Stomach (tissue), 9 donors: ENCODE data around the gene PRKG1. TPM values are rescaled to one million over a fixed set of nuclear protein-coding genes. Genes with fewer than 3 reads are reported as not detected.

ENCODE experiments used
- DNase-seq, 2 donors: peaks; one replicate each; pipeline versions ENCODE4 v3.0.0 to v3.0.0-alpha.2; 2013 to 2019
- H3K27ac ChIP-seq, 5 donors: fragments of 200-600 bp in 4 of 5; sonication (generic) in 4 of 5; one replicate each; pipeline ENCODE4 v1.5.1; 2013 to 2019; ENCODE audit warnings: mild to moderate bottlenecking in 1 of 5, moderate library complexity in 1 of 5
- H3K27me3 ChIP-seq, 3 donors: fragments of 200-600 bp; sonication (generic); one replicate each; pipeline ENCODE4 v1.5.1; 2017 to 2019; ENCODE audit warnings: mixed run types in 1 of 3
- H3K36me3 ChIP-seq, 4 donors: fragments of 200-600 bp; sonication (generic); 1 replicate in 3 of 4; 2 replicates in 1 of 4; pipeline ENCODE4 v1.5.1; 2016 to 2019
- H3K4me1 ChIP-seq, 4 donors: fragments of 200-600 bp; sonication (generic); one replicate each; pipeline ENCODE4 v1.5.1; 2016 to 2019
- H3K4me3 ChIP-seq, 4 donors: fragments of 200-600 bp; sonication (generic) in 3 of 4; one replicate each; pipeline ENCODE4 v1.5.1; 2016 to 2019; ENCODE audit warnings: mild to moderate bottlenecking in 1 of 4
- H3K9me3 ChIP-seq, 4 donors: fragments of 200-600 bp; sonication (generic); one replicate each; pipeline ENCODE4 v1.5.1; 2016 to 2019
- EP300 ChIP-seq: sonication (generic); formaldehyde crosslinking; IDR thresholded peaks from one replicate; pipeline ENCODE4 v1.6.1; 2017; ENCODE audit warnings: antibody characterized with exemption
- POLR2A ChIP-seq, 4 donors: fragments of 450-650 bp; IDR thresholded peaks; one replicate each; pipeline ENCODE4 v1.6.1; 2016; ENCODE audit warnings: antibody characterized with exemption in 4 of 4, control low read depth in 2 of 4, mild to moderate bottlenecking in 1 of 4, moderate library complexity in 1 of 4
- POLR2AphosphoS5 ChIP-seq, 3 donors: sonication (generic); formaldehyde crosslinking; IDR thresholded peaks; one replicate each; pipeline ENCODE4 v1.6.1; 2016; ENCODE audit warnings: antibody characterized with exemption in 3 of 3
- WGBS, 5 donors: extraction: QIAGEN DNeasy Blood & Tissue Kit in 3 of 5; methylation state at CpG; one replicate each; pipeline versions ENCODE4 v1.1.5 to v1.1.7; 2013 to 2018; 5-methylcytosine and 5-hydroxymethylcytosine counted together
- intact Hi-C: fragments of 100-400 bp; cut with DNase I; formaldehyde crosslinking; loops from one replicate; pipeline ENCODE4 v1.15.1; 2023; ENCODE audit warnings: low total_unique reads
- polyA plus RNA-seq, 3 donors: library from polyadenylated mRNA; stranded (reverse); fragments of 200-250 nt; gene quantifications; one replicate each; pipeline ENCODE4 v1.2.3, GENCODE V29; 2013
- total RNA-seq, 5 donors: library from RNA; depleted of rRNA; stranded (reverse); fragments of >200 nt; gene quantifications; one replicate each; pipeline versions ENCODE4 v1.1.0 to v1.2.3, GENCODE V29; 2014 to 2016
- TF ChIP-seq, protein P1 (sequence below), 7 experiments: fragments of 450-650 bp in 4 of 7; fragments of 200-600 bp in 3 of 7; sonication (generic) in 3 of 7; IDR thresholded peaks; one replicate each; pipeline ENCODE4 v1.5.1; 2016 to 2019; ENCODE audit warnings: antibody characterized with exemption in 7 of 7, control low read depth in 2 of 7, mild to moderate bottlenecking in 1 of 7
- donor health status: healthy with polysubstance abuse.
- donor health status: Bipolar disorder and iron deficiency.
- donor health status: healthy.

PRKG1 gene
- total and polyA plus RNA-seq, 8 donors = 1.5 to 89.2 (median 14.3) TPM

DNA sequence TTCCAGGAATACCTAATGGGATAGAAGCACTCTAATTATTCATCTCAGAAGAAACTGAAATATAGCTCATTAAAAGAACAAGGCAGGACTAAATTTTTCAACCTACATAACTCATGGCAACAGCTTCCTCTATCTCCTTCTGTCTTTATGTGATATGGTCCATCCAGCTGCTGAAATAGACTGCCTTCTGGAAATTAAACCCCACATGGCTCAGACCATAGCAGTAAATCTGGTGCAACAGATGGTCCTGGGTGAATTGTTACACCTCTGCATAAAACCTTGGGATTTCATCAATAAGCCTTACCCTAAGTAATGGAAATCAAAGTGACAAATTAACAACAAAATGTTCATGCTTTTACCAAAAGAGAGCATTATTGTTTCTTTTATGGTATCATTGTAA, 830.7 kb downstream of the PRKG1 start:
- no peak overlapping the region for H3K4me3 ChIP-seq
- intact Hi-C loops = no loop called here
- TF ChIP-seq EP300 = no peak
- TF ChIP-seq POLR2AphosphoS5 (IDR thresholded peaks at IDR 0.05) = no peak
- TF ChIP-seq POLR2A (IDR thresholded peaks at IDR 0.05) = no peak
- TF ChIP-seq, protein P1, sequence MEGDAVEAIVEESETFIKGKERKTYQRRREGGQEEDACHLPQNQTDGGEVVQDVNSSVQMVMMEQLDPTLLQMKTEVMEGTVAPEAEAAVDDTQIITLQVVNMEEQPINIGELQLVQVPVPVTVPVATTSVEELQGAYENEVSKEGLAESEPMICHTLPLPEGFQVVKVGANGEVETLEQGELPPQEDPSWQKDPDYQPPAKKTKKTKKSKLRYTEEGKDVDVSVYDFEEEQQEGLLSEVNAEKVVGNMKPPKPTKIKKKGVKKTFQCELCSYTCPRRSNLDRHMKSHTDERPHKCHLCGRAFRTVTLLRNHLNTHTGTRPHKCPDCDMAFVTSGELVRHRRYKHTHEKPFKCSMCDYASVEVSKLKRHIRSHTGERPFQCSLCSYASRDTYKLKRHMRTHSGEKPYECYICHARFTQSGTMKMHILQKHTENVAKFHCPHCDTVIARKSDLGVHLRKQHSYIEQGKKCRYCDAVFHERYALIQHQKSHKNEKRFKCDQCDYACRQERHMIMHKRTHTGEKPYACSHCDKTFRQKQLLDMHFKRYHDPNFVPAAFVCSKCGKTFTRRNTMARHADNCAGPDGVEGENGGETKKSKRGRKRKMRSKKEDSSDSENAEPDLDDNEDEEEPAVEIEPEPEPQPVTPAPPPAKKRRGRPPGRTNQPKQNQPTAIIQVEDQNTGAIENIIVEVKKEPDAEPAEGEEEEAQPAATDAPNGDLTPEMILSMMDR (IDR thresholded peaks at IDR 0.05) = no peak

DNA sequence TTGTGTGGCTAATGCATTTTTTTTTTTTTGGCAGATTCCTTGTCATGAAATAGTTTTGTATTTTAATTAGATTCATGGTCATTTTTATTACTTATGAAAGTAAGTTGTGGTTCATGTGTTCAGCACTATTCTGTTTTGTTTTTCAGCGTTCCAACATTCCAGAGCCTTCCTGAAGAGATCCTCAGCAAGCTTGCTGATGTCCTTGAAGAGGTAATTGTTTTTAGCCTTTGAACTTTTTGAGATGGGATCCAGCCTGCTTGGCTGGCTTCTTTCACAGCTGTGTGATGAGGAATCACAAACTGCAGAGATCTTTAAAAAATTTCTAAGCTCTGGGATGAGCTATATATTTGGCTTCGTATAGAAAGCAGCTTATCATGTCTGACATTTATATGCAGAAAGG, 833.1 kb downstream of the PRKG1 start:
- WGBS, 5 donors = 21 to 65% (median 56%) methylated on average over 2 of the region's 2 CpGs
- Histone ChIP-seq H3K4me1 (no peaks in the 10 kb centered on the region), H3K27ac (no peak overlapping the region), H3K9me3 (no peaks in the 10 kb centered on the region), H3K36me3 (no peaks in the 10 kb centered on the region), H3K4me3 (no peak overlapping the region), H3K27me3 (no peaks in the 10 kb centered on the region)
- no peak for DNase-seq
- TF ChIP-seq, protein P1 (IDR thresholded peaks at IDR 0.05) = no peak
- TF ChIP-seq POLR2A (IDR thresholded peaks at IDR 0.05) (no peak), POLR2AphosphoS5 (IDR thresholded peaks at IDR 0.05) (no peak), EP300 (no peak)
- intact Hi-C loops = no loop called here

More for the DNA sequence above, 830.7 kb downstream of the PRKG1 start:
- Histone ChIP-seq H3K9me3 (no peaks in the 10 kb centered on the region), H3K27ac (no peak overlapping the region), H3K36me3 (no peaks in the 10 kb centered on the region), H3K27me3 (no peaks in the 10 kb centered on the region), H3K4me1 (no peaks in the 10 kb centered on the region)
- DNase-seq = no peak

DNA sequence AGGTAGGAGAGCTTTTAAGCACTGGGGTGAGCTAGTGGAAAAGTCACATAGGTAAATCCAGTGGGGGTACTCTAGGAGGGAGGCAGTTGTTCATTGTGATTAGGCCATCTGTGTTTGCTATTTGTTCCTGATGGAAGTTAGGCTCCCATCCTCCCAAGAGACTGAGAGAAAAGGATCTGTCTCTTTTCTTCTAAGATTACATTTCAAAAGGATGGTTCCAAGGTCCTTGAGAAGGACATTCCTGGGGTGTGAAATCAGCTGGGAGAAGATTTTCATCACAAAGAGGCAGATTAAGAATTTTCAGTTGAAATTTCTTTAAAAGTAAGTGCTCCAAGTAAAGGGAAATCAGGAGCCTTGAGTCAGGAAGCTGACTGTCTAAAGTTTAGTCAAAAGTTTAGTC, 835.9 kb downstream of the PRKG1 start:
- Histone ChIP-seq H3K27ac (no peak overlapping the region), H3K36me3 (no peaks in the 10 kb centered on the region), H3K4me1 (no peaks in the 10 kb centered on the region), H3K27me3 (no peaks in the 10 kb centered on the region), H3K4me3 (no peak overlapping the region), H3K9me3 (no peaks in the 10 kb centered on the region)
- TF ChIP-seq POLR2AphosphoS5 (IDR thresholded peaks at IDR 0.05) (no peak), POLR2A (IDR thresholded peaks at IDR 0.05) (no peak), EP300 (no peak)
- TF ChIP-seq, protein P1 (IDR thresholded peaks at IDR 0.05) = no peak
- no peak for DNase-seq
- intact Hi-C loops = no loop called here

DNA sequence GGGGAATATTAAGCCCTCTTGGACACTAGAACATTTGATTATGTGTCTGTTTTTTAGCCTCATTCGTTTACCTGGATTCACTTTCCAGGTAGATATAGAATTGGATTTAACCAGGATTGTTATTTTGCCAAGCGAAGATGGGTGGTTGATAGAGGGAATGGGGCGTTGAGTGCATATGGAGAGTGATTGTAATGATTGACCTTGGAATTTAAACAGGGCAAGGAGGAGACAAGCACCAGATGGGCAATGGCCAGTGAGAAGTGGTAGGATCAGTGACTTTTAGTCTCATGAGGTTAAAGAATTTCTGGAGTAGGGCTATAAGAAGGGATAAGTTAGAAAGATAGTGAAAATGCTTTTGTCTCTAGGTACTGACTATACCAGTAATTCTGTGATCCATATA, 836.3 kb downstream of the PRKG1 start:
- no peaks in the 10 kb centered on the region for H3K27me3 ChIP-seq
- H3K27ac ChIP-seq = no peak overlapping the region
- no peaks in the 10 kb centered on the region for H3K4me1 ChIP-seq
- no peak overlapping the region for H3K4me3 ChIP-seq
- H3K9me3 ChIP-seq = no peaks in the 10 kb centered on the region
- TF ChIP-seq, protein P1 (IDR thresholded peaks at IDR 0.05) = no peak
- WGBS, 5 donors = 65 to 72% (median 68%) methylated on average over 3 of the region's 3 CpGs
- intact Hi-C loops = no loop called here
- DNase-seq = no peak
- no peaks in the 10 kb centered on the region for H3K36me3 ChIP-seq

DNA sequence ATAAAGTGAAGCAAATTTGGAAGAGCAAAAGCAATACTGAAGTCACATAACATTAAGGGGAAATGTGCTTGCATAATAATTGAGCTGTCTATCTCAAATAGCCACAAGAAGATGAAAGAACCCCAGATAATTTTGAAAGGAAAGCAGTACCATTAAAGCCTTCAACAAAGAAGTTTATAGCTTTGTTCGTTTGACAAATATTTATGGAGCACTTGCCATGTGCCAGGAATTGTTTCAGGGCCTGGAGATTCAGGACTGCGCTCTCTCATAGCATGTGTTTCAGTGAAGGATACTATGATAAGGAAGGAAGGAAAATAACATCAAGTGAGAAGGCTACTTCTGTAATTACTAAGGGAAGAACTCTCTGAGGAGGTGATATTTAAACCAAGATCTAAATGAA, 837.4 kb downstream of the PRKG1 start:
- TF ChIP-seq POLR2A (IDR thresholded peaks at IDR 0.05) = no peak
- TF ChIP-seq POLR2AphosphoS5 (IDR thresholded peaks at IDR 0.05) = no peak
- no peak for TF ChIP-seq EP300
- TF ChIP-seq, protein P1 (IDR thresholded peaks at IDR 0.05) = no peak
- 21 to 38% (median 26%) methylated on average over 2 of the region's 2 CpGs for WGBS, 5 donors
- H3K9me3 ChIP-seq = no peaks in the 10 kb centered on the region
- no peaks in the 10 kb centered on the region for H3K4me1 ChIP-seq
- no peaks in the 10 kb centered on the region for H3K27me3 ChIP-seq
- no peak overlapping the region for H3K4me3 ChIP-seq
- H3K36me3 ChIP-seq = no peaks in the 10 kb centered on the region
- no peak for DNase-seq
- H3K27ac ChIP-seq = no peak overlapping the region
- intact Hi-C loops = no loop called here
